MG63 (cell line): ENCODE data around the gene AJAP1. TPM values are rescaled to one million over a fixed set of nuclear protein-coding genes. Genes with fewer than 3 reads are reported as not detected.
"Not testable (repeated sequence)": the region's sequence is repeated elsewhere in the genome, so short reads cannot be mapped to it uniquely, and the experiment has no call there.

Source experiments
- DNase-seq: peaks from one replicate; pipeline ENCODE4 v3.0.0-alpha.2; 2020
- H3K27me3 ChIP-seq: fragments of 250-450 bp; sonication (Bioruptor Pico); 2 replicates; pipeline ENCODE4 v1.5.1; 2020; ENCODE audit warnings: mild to moderate bottlenecking, moderate library complexity
- H3K36me3 ChIP-seq: fragments of 250-450 bp; sonication (Bioruptor Pico); 2 replicates; pipeline ENCODE4 v1.5.1; 2020; ENCODE audit warnings: mild to moderate bottlenecking, moderate library complexity
- H3K4me3 ChIP-seq: fragments of 250-450 bp; sonication (Bioruptor Pico); 2 replicates; pipeline ENCODE4 v1.5.1; 2020; ENCODE audit warnings: mild to moderate bottlenecking, moderate library complexity
- H3K9me3 ChIP-seq: fragments of 250-450 bp; sonication (Bioruptor Pico); 2 replicates; pipeline ENCODE4 v1.5.1; 2020; ENCODE audit warnings: mild to moderate bottlenecking, moderate library complexity
- total RNA-seq: library from RNA; depleted of rRNA; stranded (reverse); fragments of >200 nt; shearing (Covaris generic); gene quantifications from 2 replicates; pipeline ENCODE4 v1.2.3, GENCODE V29; 2014; ENCODE audit warnings: low replicate concordance; rRNA removed

Gene AJAP1, protein sequence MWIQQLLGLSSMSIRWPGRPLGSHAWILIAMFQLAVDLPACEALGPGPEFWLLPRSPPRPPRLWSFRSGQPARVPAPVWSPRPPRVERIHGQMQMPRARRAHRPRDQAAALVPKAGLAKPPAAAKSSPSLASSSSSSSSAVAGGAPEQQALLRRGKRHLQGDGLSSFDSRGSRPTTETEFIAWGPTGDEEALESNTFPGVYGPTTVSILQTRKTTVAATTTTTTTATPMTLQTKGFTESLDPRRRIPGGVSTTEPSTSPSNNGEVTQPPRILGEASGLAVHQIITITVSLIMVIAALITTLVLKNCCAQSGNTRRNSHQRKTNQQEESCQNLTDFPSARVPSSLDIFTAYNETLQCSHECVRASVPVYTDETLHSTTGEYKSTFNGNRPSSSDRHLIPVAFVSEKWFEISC
- not detected in 2 replicates for total RNA-seq

DNA sequence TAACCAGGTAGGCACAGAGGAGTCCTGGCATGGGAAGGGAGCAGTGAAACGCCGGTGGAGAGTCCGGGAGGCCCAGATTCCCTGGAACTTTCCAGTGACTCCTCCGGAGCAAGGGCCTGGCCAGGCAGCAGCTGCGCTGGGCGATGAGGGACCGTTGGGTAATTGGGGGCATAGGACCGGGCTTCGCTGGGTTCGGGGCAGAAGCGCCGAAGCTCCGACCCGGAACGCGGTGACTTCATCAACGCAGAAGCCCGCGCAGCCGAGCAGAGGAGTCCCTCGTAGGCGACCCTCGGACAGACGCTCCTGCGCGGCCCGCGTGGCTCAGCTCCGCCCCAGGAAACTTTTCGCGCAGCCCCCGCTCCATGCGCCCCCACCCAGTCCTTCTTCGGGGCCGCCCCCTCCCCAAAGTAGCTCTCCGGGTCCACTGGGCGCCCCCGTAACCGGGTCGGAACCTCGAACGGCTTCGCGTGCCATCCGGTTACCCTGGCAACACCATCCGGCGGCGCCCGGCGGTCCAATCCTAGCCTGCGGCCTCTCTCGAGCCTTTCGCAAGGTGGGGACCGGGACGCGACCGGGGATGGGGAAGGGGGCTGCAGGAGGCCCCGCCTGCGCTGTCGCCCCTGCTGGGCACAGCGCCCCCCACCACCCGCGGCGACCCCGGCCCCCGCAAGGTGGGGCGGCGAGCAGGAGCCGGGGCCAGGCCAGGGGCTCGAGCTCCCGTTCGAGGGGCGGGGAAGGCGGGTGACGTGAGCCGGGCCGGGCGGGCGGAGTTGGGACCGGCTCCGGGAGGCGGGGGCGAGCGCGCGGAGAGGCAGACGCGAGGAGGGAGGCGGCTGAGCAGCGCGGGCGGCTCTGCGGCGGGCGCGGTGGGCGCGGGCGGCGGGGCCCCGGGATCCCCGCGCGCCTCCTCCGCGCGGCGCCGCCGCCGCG is at the start of gene AJAP1:
TSS of gene AJAP1 (plus strand) at position 814 of the 930 bp plus-strand sequence. CDS start 817 bp downstream, outside the sequence.
- peak; percentile 35 for DNase-seq

DNA sequence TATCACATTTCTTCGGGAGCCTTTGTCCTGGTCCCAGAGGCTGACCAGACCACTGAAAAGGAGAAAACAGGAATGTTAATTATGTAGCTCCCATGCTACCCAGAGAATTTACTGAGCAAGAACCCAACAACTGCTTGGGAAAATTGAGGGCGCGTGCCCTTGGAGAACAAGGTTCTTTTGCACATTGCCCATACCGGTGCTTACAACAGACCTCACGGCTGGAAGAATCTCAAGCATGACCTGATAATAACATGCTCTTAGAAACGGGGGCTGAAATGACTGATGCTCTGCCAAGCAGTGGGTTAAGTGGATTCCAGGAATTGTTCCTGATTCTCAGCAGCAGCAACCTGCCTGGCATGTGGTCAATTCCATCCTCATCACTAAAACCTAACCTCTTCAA is 49.3 kb upstream of the AJAP1 start:
- no peaks in the 10 kb centered on the region for H3K27me3 ChIP-seq
- DNase-seq = no peak
- peaks cover 3% of the 10 kb centered on the region; the same call in 1 of the 2 replicates for H3K9me3 ChIP-seq
- no peak overlapping the region for H3K4me3 ChIP-seq
- no peaks in the 10 kb centered on the region for H3K36me3 ChIP-seq

More for the DNA sequence above, at the start of gene AJAP1:
- no peaks in the 10 kb centered on the region for H3K9me3 ChIP-seq
- no peaks in the 10 kb centered on the region for H3K36me3 ChIP-seq
- peaks cover 15% of the 10 kb centered on the region for H3K27me3 ChIP-seq
- H3K4me3 ChIP-seq = no peak within 1 kb of the TSS

DNA sequence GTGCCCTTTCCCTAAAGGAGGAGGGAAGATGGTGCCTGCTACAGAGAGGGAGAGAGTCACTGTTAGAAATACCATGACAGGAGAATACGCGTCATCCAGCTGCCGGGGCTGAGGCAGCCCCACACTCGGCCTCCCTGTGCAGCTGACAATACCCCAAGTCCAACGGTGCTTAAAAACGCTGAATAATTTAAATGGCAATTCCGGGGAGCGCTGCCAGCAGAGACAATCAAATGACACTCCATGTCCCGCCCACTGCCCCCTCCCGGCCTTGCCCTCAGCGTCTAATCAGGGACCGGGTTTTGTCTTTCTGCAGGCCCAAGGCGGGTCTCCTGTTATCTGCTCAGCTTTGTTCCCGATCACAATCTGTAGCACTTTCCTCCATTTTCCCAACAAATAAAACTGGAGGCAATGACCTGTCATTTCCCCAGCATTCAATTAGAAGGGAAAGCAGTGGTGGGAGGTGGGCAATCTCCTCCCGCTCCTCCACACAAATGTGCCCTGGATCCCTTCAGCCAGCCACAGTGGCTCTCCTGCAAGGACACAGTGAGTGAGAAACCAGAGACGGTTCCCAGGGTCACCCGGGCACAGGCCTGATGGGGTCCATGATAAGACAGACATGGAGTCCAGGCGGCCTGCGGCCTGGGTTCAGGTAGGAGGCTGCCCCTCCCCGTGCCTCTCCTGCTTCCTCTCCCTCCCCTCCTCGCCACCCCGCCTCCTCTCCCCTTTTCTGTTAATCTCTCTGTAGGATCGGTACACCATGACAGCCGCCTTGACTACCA is 42.7 kb upstream of the AJAP1 start:
- no peaks in the 10 kb centered on the region for H3K36me3 ChIP-seq
- H3K9me3 ChIP-seq = peaks cover 3% of the 10 kb centered on the region; the same call in 1 of the 2 replicates
- no peak overlapping the region for H3K4me3 ChIP-seq
- DNase-seq = no peak
- no peaks in the 10 kb centered on the region for H3K27me3 ChIP-seq

DNA sequence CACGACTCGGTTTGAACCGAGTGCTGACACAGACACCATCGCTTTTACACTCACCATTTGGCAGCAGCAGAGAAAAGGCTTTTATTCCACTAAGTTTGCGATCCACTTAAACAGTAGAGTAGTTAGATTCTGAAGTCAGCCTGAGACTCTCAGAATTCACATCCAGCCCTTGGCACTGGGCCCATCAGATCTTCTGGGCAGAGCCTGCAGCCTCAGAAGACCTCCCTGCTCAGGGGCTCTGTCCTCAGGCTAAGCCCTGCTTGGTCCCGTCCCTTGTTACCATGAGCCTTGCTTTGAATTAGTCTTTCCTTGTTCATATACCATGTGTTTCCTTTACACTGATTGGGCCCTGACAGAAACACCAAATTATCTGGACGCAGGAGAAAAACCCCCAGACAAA is 41.4 kb upstream of the AJAP1 start:
- DNase-seq = no peak
- Histone ChIP-seq H3K27me3 (no peaks in the 10 kb centered on the region), H3K36me3 (no peaks in the 10 kb centered on the region), H3K4me3 (no peak overlapping the region), H3K9me3 (peaks cover 3% of the 10 kb centered on the region; the same call in 1 of the 2 replicates)

DNA sequence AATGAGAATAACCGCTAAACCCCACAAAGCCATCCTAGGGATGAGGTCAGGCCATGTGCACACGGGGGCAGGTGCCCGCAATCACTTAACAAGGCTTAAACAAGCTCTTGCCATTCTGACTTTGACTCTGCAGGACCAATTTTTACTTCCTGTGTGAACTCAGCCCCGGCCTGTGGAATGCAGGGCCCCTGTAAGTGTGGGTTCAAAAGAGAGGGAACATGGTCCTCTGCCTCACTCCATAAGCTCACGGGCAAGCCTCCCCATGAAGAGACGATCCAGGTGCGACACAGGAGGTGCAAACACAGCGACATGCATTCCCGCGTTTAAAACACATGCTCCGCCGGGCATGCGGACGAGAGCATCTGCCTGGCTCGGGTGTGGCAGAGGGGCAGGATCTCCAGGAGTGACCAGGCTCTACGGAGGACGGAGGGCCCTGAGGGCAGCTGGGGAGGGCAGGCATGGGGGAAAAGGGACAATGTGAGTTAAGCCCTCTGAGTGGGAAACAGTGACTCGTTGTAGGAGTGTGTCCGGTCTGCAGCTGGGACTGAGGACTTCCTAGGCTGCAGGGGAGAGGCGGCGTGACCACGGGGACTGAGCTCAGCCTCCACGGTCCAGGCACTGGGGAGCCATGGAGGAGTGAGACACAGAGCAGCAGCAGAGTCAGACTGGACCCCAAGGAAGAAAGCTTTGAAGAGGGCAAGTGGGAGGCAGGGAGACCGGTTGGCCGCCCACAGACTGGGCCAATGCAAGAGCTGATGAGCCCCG is 40.6 kb upstream of the AJAP1 start:
- DNase-seq = no peak
- H3K9me3 ChIP-seq = peaks cover 3% of the 10 kb centered on the region; the same call in 1 of the 2 replicates
- H3K27me3 ChIP-seq = no peaks in the 10 kb centered on the region
- H3K36me3 ChIP-seq = no peaks in the 10 kb centered on the region
- H3K4me3 ChIP-seq = no peak overlapping the region

DNA sequence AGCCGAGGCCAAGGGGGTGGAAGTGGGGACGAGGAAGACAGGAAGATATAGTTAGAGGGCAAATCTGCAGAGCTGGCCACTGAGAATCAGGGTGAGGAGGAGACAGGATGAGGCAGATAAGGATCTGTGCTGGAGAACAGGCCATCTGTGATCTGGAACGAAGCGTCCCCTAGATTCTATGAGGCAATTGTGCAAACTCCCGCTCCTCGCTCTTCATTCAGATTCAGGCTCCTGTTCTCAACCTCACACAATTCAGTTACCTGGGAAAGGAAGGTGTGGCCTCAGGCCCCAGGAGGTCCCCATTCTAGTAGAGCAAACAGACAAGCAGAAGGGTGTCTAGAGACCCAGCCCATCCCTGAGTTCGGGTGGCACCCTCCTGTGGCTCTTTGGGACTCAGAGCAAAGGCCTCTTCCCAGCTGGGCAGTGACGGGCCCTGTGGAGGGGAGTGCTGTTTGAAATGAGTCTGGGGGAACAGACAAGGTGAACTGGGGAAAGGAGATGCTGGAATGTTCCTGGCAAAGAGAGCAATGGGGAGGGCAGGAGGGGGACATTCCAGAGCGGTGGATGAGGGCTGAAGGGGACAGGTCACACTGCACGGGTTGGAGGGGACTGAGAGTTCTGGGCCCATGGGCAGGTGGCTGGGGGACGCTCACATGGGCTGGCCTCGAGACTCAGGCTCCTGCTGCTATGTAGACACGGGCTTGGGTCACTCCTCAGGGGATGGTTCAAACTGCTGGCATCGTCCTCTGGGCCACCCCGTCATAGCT is 39.9 kb upstream of the AJAP1 start:
- Histone ChIP-seq H3K36me3 (no peaks in the 10 kb centered on the region), H3K9me3 (peaks cover 3% of the 10 kb centered on the region; the same call in 1 of the 2 replicates), H3K4me3 (no peak overlapping the region), H3K27me3 (no peaks in the 10 kb centered on the region)
- no peak for DNase-seq

DNA sequence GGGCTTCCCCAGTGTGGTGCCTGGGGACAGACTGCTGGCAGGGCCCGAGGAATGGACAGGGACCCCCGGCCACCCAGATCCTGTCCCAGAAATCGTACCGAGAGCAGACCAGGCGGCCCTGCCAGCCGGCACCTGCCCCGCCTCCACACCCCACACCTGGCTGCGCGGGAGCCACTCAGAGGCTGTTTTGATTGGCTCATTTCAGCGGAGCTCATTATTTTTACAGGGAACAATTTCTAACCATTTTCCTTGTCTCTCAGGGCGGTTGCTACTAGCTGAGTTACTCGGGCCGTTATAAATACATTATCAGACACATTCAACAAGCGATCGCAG is 39.3 kb upstream of the AJAP1 start:
- Histone ChIP-seq H3K36me3 (no peaks in the 10 kb centered on the region), H3K4me3 (no peak overlapping the region), H3K9me3 (no peaks in the 10 kb centered on the region), H3K27me3 (no peaks in the 10 kb centered on the region)
- no peak for DNase-seq

DNA sequence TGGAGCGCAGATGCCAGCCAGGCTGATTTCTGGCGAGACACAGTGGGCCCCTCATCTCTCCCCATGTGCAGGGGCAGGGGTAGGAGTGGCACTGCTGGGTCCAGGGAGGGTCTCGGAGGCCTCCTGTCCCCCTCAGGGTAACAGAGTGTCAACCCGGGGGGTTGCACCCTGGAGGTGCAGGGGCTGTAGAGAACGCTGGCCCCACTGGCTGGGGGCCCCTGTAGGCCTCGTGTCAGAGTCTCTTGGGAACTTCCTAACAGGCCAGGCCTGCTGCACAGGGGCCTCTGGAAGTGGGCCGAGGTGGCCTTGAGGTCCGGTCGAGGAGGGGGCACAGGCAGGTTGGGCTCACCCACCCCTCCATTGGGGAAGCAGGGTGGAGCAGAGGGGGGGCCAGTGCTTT is 38.9 kb upstream of the AJAP1 start:
- no peaks in the 10 kb centered on the region for H3K36me3 ChIP-seq
- no peaks in the 10 kb centered on the region for H3K9me3 ChIP-seq
- H3K4me3 ChIP-seq = no peak overlapping the region
- H3K27me3 ChIP-seq = no peaks in the 10 kb centered on the region
- DNase-seq = no peak

DNA sequence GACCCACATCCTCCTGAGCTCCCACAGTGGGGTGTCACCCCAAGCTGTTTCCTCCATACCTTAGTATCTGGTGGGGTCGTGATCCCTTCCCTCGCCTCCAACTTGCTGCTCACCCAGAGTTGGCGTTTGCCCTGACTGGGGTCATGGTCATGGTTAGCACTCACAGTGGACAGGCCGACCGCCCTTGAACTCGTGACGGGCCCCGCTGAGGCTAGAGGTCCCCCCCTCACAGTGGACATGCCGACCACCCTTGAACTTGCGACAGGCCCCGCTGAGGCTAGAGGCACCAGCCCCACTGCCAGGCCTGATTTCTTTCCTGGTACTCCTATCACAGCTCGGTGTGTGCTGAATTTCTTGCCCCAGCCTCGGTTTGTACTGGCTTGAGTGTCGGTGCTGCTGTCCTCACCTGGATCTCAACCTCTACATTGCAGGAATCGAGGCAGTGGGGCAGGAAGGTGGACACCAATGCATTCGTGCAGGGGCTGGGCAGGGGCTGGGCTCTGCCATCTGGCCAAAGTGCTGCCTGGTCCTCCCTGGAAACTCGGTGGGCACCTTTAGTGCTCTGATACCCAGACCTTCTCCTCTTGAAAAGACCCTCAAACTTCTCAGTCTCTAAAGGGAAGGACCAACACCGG is 37.5 kb upstream of the AJAP1 start:
- H3K27me3 ChIP-seq = no peaks in the 10 kb centered on the region
- DNase-seq = no peak
- H3K4me3 ChIP-seq = no peak overlapping the region
- H3K36me3 ChIP-seq = no peaks in the 10 kb centered on the region
- no peaks in the 10 kb centered on the region for H3K9me3 ChIP-seq

DNA sequence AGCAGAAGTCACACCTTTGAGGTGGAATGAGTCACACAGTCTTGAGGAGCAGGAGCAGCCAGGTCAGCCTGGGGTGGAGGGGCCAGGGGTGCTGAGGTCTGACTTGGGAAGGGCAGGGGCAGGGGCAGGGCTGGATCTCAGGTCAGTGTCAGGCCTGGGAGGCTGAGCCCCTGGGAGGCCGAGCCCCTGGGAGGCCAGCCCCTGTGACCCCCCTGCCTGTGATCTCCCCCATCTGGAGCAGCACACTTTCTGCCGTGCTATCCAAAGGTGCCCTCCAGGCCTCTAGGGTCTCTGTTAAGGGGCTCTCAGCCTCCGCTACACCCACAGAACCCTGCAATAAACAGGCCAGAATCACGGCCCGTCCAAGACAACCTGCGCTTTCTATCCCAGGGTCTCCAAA is 36.9 kb upstream of the AJAP1 start:
- no peaks in the 10 kb centered on the region for H3K9me3 ChIP-seq
- no peak for DNase-seq

DNA sequence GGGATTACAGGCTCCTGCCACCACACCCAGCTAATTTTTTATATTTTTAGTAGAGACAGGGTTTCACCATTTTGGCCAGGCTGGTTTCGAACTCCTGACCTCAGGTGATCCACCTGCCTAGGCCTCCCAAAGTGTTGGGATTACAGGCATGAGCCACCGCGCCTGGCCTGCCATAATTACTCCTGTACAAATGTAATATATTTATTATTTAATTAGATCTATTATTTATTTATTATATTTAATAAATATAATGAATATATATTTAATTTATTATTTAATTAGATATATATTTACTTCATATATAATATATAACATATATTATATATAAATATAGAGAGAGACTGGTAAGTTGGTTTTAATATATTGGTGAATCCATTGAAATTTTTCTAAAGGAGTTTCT is 35.6 kb upstream of the AJAP1 start:
- DNase-seq, H3K27me3 ChIP-seq, H3K4me3 ChIP-seq, H3K9me3 ChIP-seq, H3K36me3 ChIP-seq: not testable (repeated sequence)

More for the DNA sequence above, 36.9 kb upstream of the AJAP1 start:
- no peaks in the 10 kb centered on the region for H3K27me3 ChIP-seq
- H3K36me3 ChIP-seq = no peaks in the 10 kb centered on the region
- no peak overlapping the region for H3K4me3 ChIP-seq

DNA sequence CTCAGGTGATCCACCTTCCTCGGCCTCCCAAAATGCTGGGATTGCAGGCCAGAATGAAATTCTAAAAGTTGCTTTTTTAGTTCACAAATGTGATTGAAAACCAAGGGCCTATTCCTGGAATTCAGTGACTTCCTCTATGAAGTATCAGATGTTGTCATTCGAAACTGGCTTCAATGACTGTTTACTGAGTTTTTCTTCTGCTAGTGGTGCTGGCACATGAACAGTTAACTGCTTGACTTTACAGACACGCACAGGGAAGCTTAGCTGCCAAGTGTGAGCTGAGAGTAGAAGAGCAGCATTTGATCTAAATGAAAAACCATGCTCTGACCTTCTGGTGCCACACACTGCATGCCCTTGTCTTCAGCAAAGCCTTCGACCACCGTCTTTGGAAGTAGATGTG is 32.8 kb upstream of the AJAP1 start:
- H3K4me3 ChIP-seq = no peak overlapping the region
- no peaks in the 10 kb centered on the region for H3K9me3 ChIP-seq
- H3K27me3 ChIP-seq = no peaks in the 10 kb centered on the region
- no peaks in the 10 kb centered on the region for H3K36me3 ChIP-seq
- no peak for DNase-seq

DNA sequence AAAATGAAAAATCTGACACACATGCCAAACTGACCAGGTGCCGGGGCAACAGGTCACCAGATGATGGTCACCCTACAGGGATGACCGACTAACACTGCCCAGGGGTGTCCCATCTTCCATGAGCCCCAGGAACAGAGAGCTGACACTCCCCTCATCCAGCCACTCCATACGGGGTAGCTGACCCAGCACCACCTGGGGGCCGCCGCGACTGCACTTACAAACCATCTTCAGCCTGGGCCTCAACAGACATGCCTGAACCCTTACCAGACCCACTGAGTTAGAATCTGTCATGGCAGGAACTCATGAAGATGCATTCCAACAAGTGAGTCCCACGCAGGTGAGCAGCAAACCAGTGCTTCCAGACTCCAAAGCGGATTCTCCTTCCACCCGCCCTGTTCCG is 31.6 kb upstream of the AJAP1 start:
- DNase-seq = no peak
- Histone ChIP-seq H3K9me3 (no peaks in the 10 kb centered on the region), H3K4me3 (no peak overlapping the region), H3K27me3 (no peaks in the 10 kb centered on the region), H3K36me3 (no peaks in the 10 kb centered on the region)

DNA sequence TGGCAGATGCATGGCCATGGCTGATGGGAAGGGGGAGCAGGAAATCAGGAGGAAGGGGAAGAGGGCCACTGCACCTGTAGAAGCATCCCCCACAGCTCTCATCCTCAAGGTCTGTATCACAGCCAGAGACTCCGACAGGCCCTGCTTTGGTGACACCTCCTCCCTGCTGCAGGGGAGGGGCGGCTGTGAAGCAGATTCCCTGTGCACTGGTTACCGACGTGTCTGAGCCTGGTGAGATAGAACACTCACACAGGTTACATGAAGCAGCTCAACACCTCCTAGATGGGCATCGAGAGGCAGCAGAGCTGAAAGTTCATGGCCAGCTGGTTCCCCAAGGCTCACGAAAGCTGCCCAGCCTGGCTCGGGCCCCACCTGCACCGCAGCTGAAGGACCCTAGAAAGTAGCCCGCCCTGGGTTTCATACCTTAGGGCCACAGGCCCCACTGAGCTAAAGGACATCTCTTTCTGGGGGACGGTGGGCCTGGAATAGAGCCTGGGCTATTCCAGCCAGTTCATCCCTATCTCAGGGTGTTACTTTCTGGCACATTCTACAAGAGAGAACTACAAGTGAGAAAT is 30.2 kb upstream of the AJAP1 start:
- H3K9me3 ChIP-seq = no peaks in the 10 kb centered on the region
- H3K27me3 ChIP-seq = no peaks in the 10 kb centered on the region
- H3K36me3 ChIP-seq = no peaks in the 10 kb centered on the region
- H3K4me3 ChIP-seq = no peak overlapping the region
- no peak for DNase-seq

DNA sequence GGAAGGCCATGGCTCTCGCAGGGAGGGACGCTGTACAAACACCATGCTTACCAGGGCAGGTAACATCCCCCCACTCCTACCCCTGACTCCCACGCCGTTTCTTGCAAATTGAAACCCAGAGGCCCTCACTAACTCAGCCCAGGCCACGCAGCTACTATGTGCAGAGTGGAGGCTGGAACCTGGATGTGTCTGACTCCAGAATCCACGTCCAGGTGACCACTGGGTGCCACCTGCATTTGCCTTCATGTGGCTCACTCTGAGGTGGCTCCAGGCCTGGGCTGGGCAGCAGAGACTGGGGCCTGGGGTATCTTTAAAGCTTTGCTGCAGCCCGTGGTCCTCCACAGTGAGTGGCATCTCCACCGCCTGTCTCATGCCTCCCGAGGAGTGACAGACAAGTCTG is 29.6 kb upstream of the AJAP1 start:
- Histone ChIP-seq H3K36me3 (no peaks in the 10 kb centered on the region), H3K9me3 (no peaks in the 10 kb centered on the region), H3K4me3 (no peak overlapping the region), H3K27me3 (no peaks in the 10 kb centered on the region)
- DNase-seq = no peak
